Fibroblast of mammary gland (primary cell): ENCODE measurements around the gene RPS28.

ENCODE experiments used
- DNase-seq: peaks from one replicate; pipeline ENCODE4 v3.0.0-alpha.2; 2010; ENCODE audit warnings: low read depth
- H3K4me3 ChIP-seq: 2 replicates; pipeline ENCODE4 v1.5.1; 2011; ENCODE audit warnings: low read depth, mild to moderate bottlenecking, low read length, moderate library complexity; ENCODE audit not compliant: control insufficient read depth
- TF ChIP-seq, protein P1 (sequence below): conservative IDR thresholded peaks from 2 replicates; pipeline ENCODE4 v1.5.1; 2011; ENCODE audit warnings: low read depth, low read length, inconsistent platforms; ENCODE audit not compliant: control insufficient read depth, insufficient read depth

Gene RPS28

DNA sequence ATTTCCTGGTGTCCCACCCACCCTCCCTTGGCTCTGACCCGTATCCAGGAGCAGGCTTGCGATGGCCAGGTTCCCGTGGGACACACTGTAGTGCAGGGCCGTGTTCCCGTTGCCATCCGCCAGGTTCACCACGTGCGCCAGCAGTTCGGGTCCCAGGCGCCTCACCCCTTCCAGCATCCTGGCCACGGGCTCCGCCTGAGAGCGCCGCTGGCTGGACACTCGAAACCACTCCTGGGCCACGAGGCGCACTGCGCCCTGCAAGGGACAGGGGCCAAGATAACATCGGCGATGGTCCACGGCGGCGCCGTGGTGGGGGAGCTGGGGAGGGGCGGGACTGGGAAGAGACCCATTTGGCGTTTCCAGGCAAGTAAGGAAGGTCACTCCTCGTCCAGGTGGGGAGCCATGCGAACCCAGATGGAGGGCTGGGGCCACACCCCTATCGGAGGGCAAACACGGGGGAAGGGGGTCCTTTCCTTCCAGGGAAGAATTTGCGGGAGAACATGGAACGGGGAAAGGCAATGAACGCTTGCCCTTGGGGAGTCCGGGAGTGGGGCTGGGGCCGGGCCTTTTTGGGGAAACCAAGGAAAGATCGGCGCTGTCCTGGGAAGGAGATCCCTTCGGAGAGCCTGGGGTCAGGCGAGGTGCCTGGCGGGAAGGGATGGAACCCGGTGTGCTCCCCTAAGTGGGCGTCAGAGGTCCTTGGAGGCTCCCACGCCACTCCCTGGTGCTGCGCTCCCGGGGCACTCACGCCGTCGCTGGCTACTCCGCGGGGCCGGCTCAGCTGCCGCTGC lies 11.9 kb downstream of the RPS28 start:
- no peak for DNase-seq
- H3K4me3 ChIP-seq = no peak overlapping the region
- TF ChIP-seq, protein P1, sequence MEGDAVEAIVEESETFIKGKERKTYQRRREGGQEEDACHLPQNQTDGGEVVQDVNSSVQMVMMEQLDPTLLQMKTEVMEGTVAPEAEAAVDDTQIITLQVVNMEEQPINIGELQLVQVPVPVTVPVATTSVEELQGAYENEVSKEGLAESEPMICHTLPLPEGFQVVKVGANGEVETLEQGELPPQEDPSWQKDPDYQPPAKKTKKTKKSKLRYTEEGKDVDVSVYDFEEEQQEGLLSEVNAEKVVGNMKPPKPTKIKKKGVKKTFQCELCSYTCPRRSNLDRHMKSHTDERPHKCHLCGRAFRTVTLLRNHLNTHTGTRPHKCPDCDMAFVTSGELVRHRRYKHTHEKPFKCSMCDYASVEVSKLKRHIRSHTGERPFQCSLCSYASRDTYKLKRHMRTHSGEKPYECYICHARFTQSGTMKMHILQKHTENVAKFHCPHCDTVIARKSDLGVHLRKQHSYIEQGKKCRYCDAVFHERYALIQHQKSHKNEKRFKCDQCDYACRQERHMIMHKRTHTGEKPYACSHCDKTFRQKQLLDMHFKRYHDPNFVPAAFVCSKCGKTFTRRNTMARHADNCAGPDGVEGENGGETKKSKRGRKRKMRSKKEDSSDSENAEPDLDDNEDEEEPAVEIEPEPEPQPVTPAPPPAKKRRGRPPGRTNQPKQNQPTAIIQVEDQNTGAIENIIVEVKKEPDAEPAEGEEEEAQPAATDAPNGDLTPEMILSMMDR = no peak

DNA sequence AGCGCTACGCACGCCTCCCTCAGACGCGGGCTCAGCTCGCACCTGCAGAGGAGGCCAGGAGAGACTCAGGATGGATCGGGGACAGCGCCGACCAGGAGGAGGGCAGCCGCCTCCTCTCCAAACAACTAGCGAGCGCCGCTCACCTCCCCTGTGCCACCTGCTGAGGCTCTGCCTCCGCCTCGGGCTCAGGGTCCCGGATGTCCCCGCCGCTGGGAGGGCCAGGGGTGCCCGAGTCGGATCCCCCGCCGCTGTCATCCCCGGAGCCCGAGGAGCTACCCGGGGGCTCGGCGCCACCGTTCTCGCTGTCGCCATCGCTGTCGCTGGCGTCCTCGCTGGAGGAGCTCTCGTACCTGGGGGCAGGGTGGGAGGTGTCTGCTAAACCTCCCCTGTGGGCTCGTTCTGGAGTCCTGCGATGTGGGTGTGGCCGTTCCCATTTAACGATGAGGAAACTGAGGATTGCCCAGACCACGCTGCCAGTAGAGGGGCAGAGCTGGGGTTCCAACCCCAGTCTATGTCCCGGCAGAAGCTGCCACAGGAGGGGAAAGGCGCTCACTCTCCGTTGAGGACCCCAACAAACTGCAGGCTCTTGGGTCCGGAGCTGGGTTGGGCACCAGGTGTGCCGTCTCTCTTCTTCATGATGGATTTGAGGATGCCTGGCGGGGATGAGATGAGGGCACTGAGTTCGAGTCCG lies 12.6 kb downstream of the RPS28 start:
- DNase-seq = no peak
- TF ChIP-seq, protein P1 = no peak
- no peak overlapping the region for H3K4me3 ChIP-seq

DNA sequence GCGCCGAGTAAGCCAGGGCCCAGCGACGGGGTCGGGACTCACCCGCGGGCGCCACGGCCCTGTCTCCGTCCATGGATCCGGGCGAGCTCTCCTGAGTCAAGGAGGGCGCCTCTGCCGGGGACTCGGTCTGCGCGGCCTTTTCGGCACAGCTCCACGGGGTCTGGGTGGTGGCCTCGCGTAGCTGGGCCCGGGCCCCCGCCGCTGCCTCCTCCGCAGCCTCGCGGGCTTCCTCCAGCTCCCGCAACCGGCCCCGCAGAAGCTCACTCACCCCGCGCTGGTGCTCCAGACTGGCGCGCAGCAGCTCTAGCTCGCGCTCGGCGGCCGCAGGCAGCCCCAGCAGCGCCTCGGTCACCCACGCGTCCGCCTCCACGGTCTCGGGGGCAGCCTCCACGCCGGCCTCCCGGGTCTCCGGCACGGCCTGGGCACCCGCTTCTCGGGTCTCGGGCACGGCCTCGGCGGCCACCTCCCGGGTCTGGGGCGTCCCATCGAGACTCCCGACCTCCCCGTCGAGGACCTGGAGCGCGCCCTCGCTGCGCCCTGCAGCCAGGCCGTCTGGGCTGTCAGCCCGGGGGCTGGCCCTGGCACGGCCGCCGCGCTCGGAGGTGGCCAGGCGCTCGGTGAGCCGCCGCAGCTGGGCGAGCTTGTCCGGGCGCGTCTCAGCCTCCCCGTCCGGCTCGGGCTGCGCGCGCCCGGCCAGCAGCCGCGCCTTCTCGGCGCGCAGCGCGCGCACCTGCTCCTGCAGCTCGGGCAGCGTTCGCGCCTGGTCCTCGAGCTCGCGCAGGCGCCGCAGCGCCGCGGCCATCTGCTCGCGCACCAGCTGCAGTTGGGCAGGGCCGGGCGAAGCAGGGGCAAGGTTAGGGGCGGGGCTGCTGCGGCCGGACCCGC lies 13.4 kb downstream of the RPS28 start:
- no peak overlapping the region for H3K4me3 ChIP-seq
- DNase-seq = peak; percentile 62
- TF ChIP-seq, protein P1 = no peak

DNA sequence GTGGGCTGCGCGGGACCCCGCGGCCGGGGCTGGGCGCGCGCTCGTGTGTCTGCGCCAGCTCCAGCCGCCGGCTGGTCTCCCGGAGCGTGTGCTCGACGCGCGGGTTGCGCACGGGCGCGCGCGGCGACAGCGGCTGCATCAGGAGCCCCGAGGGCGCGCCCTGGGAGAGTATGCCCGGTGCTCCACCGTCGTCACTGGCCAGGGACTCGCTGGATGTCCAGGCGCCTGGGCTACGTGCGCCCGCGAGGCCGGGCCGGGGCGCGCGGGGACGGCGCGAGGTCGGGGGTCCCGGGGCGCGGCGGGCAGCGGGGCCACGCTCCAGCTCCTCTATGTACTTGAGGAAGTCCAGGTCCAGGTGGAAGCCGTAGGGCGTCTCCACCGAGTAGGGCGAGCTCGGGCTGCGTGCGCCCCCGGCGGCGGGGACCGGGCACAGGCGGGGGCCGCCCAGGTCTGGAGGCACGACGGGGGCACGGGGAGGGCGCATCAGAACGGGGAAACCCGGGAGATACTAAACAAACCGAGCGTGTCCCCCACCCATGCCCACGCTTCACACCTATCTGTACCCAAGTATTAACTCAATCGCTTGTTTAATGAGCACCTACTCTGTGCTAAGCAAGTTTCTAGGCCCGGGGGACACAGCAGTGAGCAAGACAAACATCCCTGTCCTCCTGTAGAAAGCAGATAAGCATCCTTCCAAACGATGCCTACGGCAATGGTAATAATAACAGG lies 14.2 kb downstream of the RPS28 start:
- no peak overlapping the region for H3K4me3 ChIP-seq
- DNase-seq = no peak
- TF ChIP-seq, protein P1 = no peak

DNA sequence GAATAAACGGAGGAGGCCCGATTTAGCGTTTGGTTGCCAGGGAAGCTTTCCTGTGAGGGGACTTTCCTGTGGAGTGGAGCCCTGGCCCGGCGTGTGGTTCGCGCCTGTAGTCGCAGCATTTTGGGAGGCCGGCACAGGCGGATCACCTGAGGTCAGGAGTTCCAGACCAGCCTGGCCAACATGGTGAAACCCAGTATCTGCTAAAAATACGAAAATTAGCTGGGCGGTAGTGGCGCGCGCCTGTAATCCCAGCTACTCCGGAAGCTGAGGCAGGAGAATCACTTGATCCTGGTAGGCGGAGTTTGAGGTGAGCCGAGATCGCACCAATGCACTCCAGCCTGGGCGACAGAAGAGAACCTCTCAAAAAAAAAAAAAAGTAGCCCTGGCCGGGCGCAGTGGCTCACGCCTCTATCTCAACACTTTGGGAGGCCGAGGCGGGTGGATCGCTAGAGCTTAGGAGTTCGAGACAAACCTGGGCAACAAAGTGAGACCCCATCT lies 14.8 kb downstream of the RPS28 start:
- H3K4me3 ChIP-seq = no peak overlapping the region
- no peak for DNase-seq
- TF ChIP-seq, protein P1 = no peak

DNA sequence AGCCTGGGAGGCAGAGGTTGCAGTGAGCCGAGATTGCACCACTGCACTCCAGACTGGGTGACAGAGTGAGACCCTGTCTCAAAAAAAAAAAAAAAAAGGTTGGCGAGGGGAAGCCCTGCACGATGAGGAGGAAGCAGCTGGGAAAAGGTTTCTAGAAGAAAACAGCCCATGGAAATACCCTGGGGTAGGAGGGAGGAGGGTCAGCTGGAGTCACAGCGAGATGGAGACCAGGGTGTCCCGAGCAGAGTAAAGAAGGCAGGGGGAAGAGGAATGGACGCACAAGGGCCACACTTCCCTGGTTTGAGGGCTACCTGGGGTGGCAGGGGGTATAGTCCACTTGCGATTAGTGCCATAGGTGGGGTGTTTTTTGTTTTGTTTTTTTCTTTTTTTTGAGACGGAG lies 15.4 kb downstream of the RPS28 start:
- no peak overlapping the region for H3K4me3 ChIP-seq
- TF ChIP-seq, protein P1 = no peak
- no peak for DNase-seq
